Stimulated activated CD8-positive, alpha-beta memory T cell treated with anti-CD3 and anti-CD28 coated beads, Interleukin-12 subunit alpha, Interleukin-12 subunit beta, amount 100 ng/mL, for 24 hours (primary cell): ENCODE measurements around the gene CPNE2.
"Not testable (repeated sequence)": the region's sequence is repeated elsewhere in the genome, so short reads cannot be mapped to it uniquely, and the experiment has no call there.

Source experiments
- DNase-seq: peaks from one replicate; pipeline ENCODE4 v3.0.0-alpha.2; 2020; ENCODE audit errors: extremely low read depth

Gene CPNE2

GRCh38 chr16:57098188-57098841 is 5.9 kb downstream of the CPNE2 start:
- no peak for DNase-seq

- DNase-seq = not testable (repeated sequence)
Measured at GRCh38 chr16:57099965-57100364, 7.6 kb downstream of the CPNE2 start.

- DNase-seq = no peak
Measured at GRCh38 chr16:57100445-57100844, 8.1 kb downstream of the CPNE2 start.

GRCh38 chr16:57102888-57103851 is 10.8 kb downstream of the CPNE2 start:
- no peak for DNase-seq

- DNase-seq = no peak
Measured at GRCh38 chr16:57104706-57105105, 12.3 kb downstream of the CPNE2 start.

- DNase-seq = no peak
Measured at GRCh38 chr16:57105184-57105583, 12.8 kb downstream of the CPNE2 start.

- no peak for DNase-seq
Measured at GRCh38 chr16:57106767-57107166, 14.4 kb downstream of the CPNE2 start.

GRCh38 chr16:57107321-57107922 is 15.0 kb downstream of the CPNE2 start:
- no peak for DNase-seq

GRCh38 chr16:57108432-57108831 is 16.0 kb downstream of the CPNE2 start:
- no peak for DNase-seq

- not testable (repeated sequence) for DNase-seq
Measured at GRCh38 chr16:57109259-57110105, 17.1 kb downstream of the CPNE2 start.

GRCh38 chr16:57110937-57111336 is 18.6 kb downstream of the CPNE2 start:
- DNase-seq = no peak

GRCh38 chr16:57111420-57111819 is 19.0 kb downstream of the CPNE2 start:
- DNase-seq = no peak

GRCh38 chr16:57112403-57113041 is 20.1 kb downstream of the CPNE2 start:
- no peak for DNase-seq

GRCh38 chr16:57113042-57113453 is 20.7 kb downstream of the CPNE2 start:
- DNase-seq = no peak

GRCh38 chr16:57113664-57114063 is 21.3 kb downstream of the CPNE2 start:
- DNase-seq = no peak

GRCh38 chr16:57115168-57115513 is 22.8 kb downstream of the CPNE2 start:
- DNase-seq = no peak

- no peak for DNase-seq
Measured at GRCh38 chr16:57115514-57116182, 23.3 kb downstream of the CPNE2 start.

- DNase-seq = no peak
Measured at GRCh38 chr16:57118461-57119084, 26.2 kb downstream of the CPNE2 start.

GRCh38 chr16:57123216-57123973 is 31.0 kb downstream of the CPNE2 start:
- no peak for DNase-seq
